HAP-1 (cell line): Measurements from ENCODE around the gene TEAD1.

Experiments used
- DNase-seq, 2 experiments: peaks; one replicate each; pipeline ENCODE4 v3.0.0-alpha.2; 2016 to 2020; ENCODE audit warnings: low spot score in 2 of 2
- H3K27me3 ChIP-seq: fragments of 250-450 bp; sonication (Bioruptor Pico); 2 replicates; pipeline ENCODE4 v1.5.1; 2020; ENCODE audit warnings: low read depth, mild to moderate bottlenecking, moderate library complexity
- H3K36me3 ChIP-seq: fragments of 250-450 bp; sonication (Bioruptor Pico); replicated peaks from 2 replicates; pipeline ENCODE4 v1.5.1; 2020; ENCODE audit warnings: mild to moderate bottlenecking
- H3K4me1 ChIP-seq: fragments of 250-450 bp; sonication (Bioruptor Pico); 2 replicates; pipeline ENCODE4 v1.5.1; 2020; ENCODE audit warnings: mild to moderate bottlenecking
- H3K4me3 ChIP-seq: fragments of 250-450 bp; sonication (Bioruptor Pico); 2 replicates; pipeline ENCODE4 v1.5.1; 2020; ENCODE audit warnings: mild to moderate bottlenecking, moderate library complexity
- H3K9me3 ChIP-seq: fragments of 250-450 bp; sonication (Bioruptor Pico); 2 replicates; pipeline ENCODE4 v1.5.1; 2020; ENCODE audit warnings: mild to moderate bottlenecking, moderate library complexity
- in situ Hi-C: fragments of 300-500 bp; cut with MboI; formaldehyde crosslinking; loops from 3 replicates; pipeline ENCODE4 v1.14.3; 2020; ENCODE audit warnings: low sequenced_read_pairs, inconsistent platforms, mixed read lengths

Gene TEAD1

GRCh38 chr11:12979928-12980689 is 305.9 kb downstream of the TEAD1 start:
- peaks cover 26% of the 10 kb centered on the region for H3K27me3 ChIP-seq
- no peak overlapping the region for H3K4me3 ChIP-seq
- H3K9me3 ChIP-seq = no peaks in the 10 kb centered on the region
- no peak for DNase-seq
- in situ Hi-C loops = no loop called here
- H3K36me3 ChIP-seq = no peaks in the 10 kb centered on the region
- no peaks in the 10 kb centered on the region for H3K4me1 ChIP-seq

GRCh38 chr11:12981676-12982522 is 307.7 kb downstream of the TEAD1 start:
- no peak overlapping the region for H3K4me3 ChIP-seq
- no peaks in the 10 kb centered on the region for H3K36me3 ChIP-seq
- no peak for DNase-seq
- H3K27me3 ChIP-seq = peaks cover 19% of the 10 kb centered on the region
- in situ Hi-C loops = no loop called here
- H3K9me3 ChIP-seq = no peaks in the 10 kb centered on the region
- no peaks in the 10 kb centered on the region for H3K4me1 ChIP-seq

DNA sequence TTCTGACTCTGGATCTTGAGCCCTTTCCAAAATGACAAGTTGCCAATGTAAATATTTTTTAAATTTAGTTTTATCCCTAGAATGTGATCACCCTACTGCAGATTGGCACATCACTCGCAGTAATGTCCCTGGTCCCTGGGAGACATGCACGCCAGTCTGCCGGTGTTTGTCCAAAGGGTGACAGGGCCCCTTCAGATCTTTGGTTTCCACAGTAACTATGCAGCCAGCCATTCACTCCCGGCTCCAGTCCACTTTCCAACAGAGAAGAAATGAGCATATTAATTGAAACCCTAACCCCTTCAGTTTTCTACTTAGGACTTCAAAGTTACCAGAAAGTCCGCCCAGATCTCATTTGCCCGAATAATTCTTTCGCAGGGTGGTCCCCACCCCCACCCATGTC is 309.1 kb downstream of the TEAD1 start:
- H3K4me3 ChIP-seq = no peak overlapping the region
- in situ Hi-C loops = no loop called here
- H3K4me1 ChIP-seq = no peaks in the 10 kb centered on the region
- H3K36me3 ChIP-seq = no peaks in the 10 kb centered on the region
- H3K9me3 ChIP-seq = no peaks in the 10 kb centered on the region
- peaks cover 10% of the 10 kb centered on the region for H3K27me3 ChIP-seq
- no peak for DNase-seq

- Histone ChIP-seq H3K27me3 (0 out of 2 replicates have a peak, but pooled peaks cover 2% of the 10 kb centered on the region), H3K4me1 (no peaks in the 10 kb centered on the region), H3K9me3 (no peaks in the 10 kb centered on the region), H3K4me3 (no peak overlapping the region), H3K36me3 (no peaks in the 10 kb centered on the region)
- in situ Hi-C loops = no loop called here
- DNase-seq = no peak
These were observed 312.1 kb downstream of the TEAD1 start for GRCh38 chr11:12986194-12986898.

GRCh38 chr11:12989428-12990161 is 315.4 kb downstream of the TEAD1 start:
- no peak for DNase-seq
- H3K4me3 ChIP-seq = no peak overlapping the region
- in situ Hi-C loops = no loop called here
- no peaks in the 10 kb centered on the region for H3K4me1 ChIP-seq
- H3K27me3 ChIP-seq = peaks cover 3% of the 10 kb centered on the region; the same call in 1 of the 2 replicates
- no peaks in the 10 kb centered on the region for H3K9me3 ChIP-seq
- no peaks in the 10 kb centered on the region for H3K36me3 ChIP-seq

GRCh38 chr11:12990162-12990480 is 315.9 kb downstream of the TEAD1 start:
- in situ Hi-C loops = no loop called here
- Histone ChIP-seq H3K9me3 (no peaks in the 10 kb centered on the region), H3K36me3 (no peaks in the 10 kb centered on the region), H3K4me1 (no peaks in the 10 kb centered on the region), H3K27me3 (peaks cover 3% of the 10 kb centered on the region; the same call in 1 of the 2 replicates), H3K4me3 (no peak overlapping the region)
- DNase-seq = no peak

- in situ Hi-C loops = no loop called here
- DNase-seq = no peak
- no peaks in the 10 kb centered on the region for H3K9me3 ChIP-seq
- no peaks in the 10 kb centered on the region for H3K36me3 ChIP-seq
- H3K27me3 ChIP-seq = peaks cover 3% of the 10 kb centered on the region; the same call in 1 of the 2 replicates
- no peak overlapping the region for H3K4me3 ChIP-seq
- no peaks in the 10 kb centered on the region for H3K4me1 ChIP-seq
These were observed 317.2 kb downstream of the TEAD1 start for GRCh38 chr11:12991426-12991825.

GRCh38 chr11:12993626-12994025 is 319.4 kb downstream of the TEAD1 start:
- no peak for DNase-seq
- Histone ChIP-seq H3K4me3 (no peak overlapping the region), H3K4me1 (no peaks in the 10 kb centered on the region), H3K36me3 (no peaks in the 10 kb centered on the region), H3K27me3 (peaks cover 3% of the 10 kb centered on the region; the same call in 1 of the 2 replicates), H3K9me3 (no peaks in the 10 kb centered on the region)
- in situ Hi-C loops = no loop called here
